Keratinocyte (primary cell): ENCODE measurements around the gene PRAMEF8.
"Not testable (repeated sequence)": the region's sequence is repeated elsewhere in the genome, so short reads cannot be mapped to it uniquely, and the experiment has no call there.

ENCODE experiments used
- CTCF ChIP-seq, 3 experiments: IDR thresholded peaks in 1 of 3; conservative IDR thresholded peaks in 1 of 3; optimal IDR thresholded peaks in 1 of 3; 2 replicates in 2 of 3; 3 replicates in 1 of 3; pipeline versions ENCODE3 to v1.5.1; 2011; ENCODE audit warnings: low read length in 3 of 3, mild to moderate bottlenecking in 3 of 3, moderate library complexity in 2 of 3, control low read depth in 1 of 3, inconsistent platforms in 1 of 3; ENCODE audit not compliant: insufficient read depth in 2 of 3; ENCODE audit errors: extremely low read depth in 1 of 3
- EZH2 ChIP-seq: IDR thresholded peaks from one replicate; pipeline ENCODE4 v1.6.1; 2012; ENCODE audit warnings: inconsistent platforms, mild to moderate bottlenecking, low read length, moderate library complexity

- not testable (repeated sequence) for TF ChIP-seq CTCF (optimal IDR thresholded peaks at IDR 0.05 in 1 of 3, IDR thresholded peaks at IDR 0.05 in 1 of 3, conservative IDR thresholded peaks at IDR 0.05 in 1 of 3; ENCODE audit: extremely low read depth in 1 of 3, insufficient read depth in 2 of 3, low read length in 3 of 3); EZH2
Observed at GRCh38 chr1:13315281-13315680, 30.3 kb upstream of the PRAMEF8 start, which contains the start of gene PRAMEF15.
